Eye (tissue), 1 donor: ENCODE data around the gene ZNF416.

ENCODE experiments used
- DNase-seq: peaks from one replicate; pipeline ENCODE4 v3.0.0-alpha.2; 2015

The ZNF416 gene

GRCh38 chr19:57558525-57558924 is 20.2 kb downstream of the ZNF416 start:
- peak; percentile 24 for DNase-seq

- DNase-seq = no peak
Observed at GRCh38 chr19:57557659-57558058, 21.1 kb downstream of the ZNF416 start.

- DNase-seq = no peak
Observed at GRCh38 chr19:57552432-57552831, 26.3 kb downstream of the ZNF416 start.

- DNase-seq = no peak
Observed at GRCh38 chr19:57546513-57546912, 32.2 kb downstream of the ZNF416 start.

GRCh38 chr19:57537953-57538547 is 40.7 kb downstream of the ZNF416 start:
- peak; percentile 10 for DNase-seq

GRCh38 chr19:57527136-57527881 is 51.4 kb downstream of the ZNF416 start, which contains the start of gene ZNF549:
Gene ZNF549 (plus strand): TSS chr19:57527356. CDS start chr19:57527574, 218 bp downstream.
- peak; percentile 95 for DNase-seq
